Heart left ventricle (tissue), 16 donors: ENCODE data around the gene TRHDE. TPM values are rescaled to one million over a fixed set of nuclear protein-coding genes. Genes with fewer than 3 reads are reported as not detected.
"Not testable (repeated sequence)": the region's sequence is repeated elsewhere in the genome, so short reads cannot be mapped to it uniquely, and the experiment has no call there.

Experiments
- ATAC-seq, 4 donors: fragments of 200-7000 bp; cut with Tn5 transposase; one replicate each; pipeline ENCODE4 v1.9.1; 2020 to 2022; ENCODE audit warnings: moderate library complexity in 4 of 4, mild to moderate bottlenecking in 3 of 4, moderate number of reproducible peaks in 1 of 4
- DNase-seq, 5 donors: peaks; one replicate each; pipeline ENCODE4 v3.0.0-alpha.2; 2020
- H3K27ac ChIP-seq, 12 donors: fragments of 200-600 bp; sonication (generic) in 4 of 12; one replicate each; pipeline versions ENCODE4 v1.5.0 to v1.8.0; 2016 to 2022; ENCODE audit warnings: mild to moderate bottlenecking in 2 of 12
- H3K27me3 ChIP-seq, 9 donors: fragments of 200-600 bp; sonication (generic) in 2 of 9; one replicate each; pipeline versions ENCODE4 v1.5.1 to v1.8.0; 2016 to 2022; ENCODE audit warnings: mild to moderate bottlenecking in 3 of 9
- H3K36me3 ChIP-seq, 9 donors: fragments of 200-600 bp; sonication (generic) in 2 of 9; one replicate each; pipeline versions ENCODE4 v1.5.0 to v1.8.0; 2018 to 2022; ENCODE audit warnings: mild to moderate bottlenecking in 2 of 9
- H3K4me1 ChIP-seq, 12 donors: fragments of 200-600 bp; sonication (generic) in 4 of 12; one replicate each; pipeline versions ENCODE4 v1.5.0 to v1.8.0; 2016 to 2022; ENCODE audit warnings: mild to moderate bottlenecking in 3 of 12
- H3K4me3 ChIP-seq, 12 donors: fragments of 200-600 bp; sonication (generic) in 4 of 12; one replicate each; pipeline versions ENCODE4 v1.5.0 to v1.8.0; 2017 to 2022; ENCODE audit warnings: mild to moderate bottlenecking in 9 of 12, moderate library complexity in 4 of 12
- H3K9me3 ChIP-seq, 12 donors: fragments of 200-600 bp; sonication (generic) in 4 of 12; one replicate each; pipeline versions ENCODE4 v1.5.0 to v1.8.0; 2016 to 2022; ENCODE audit warnings: mild to moderate bottlenecking in 1 of 12
- POLR2A ChIP-seq, 2 donors: fragments of 450-650 bp; IDR thresholded peaks; one replicate each; pipeline ENCODE4 v1.6.1; 2017; ENCODE audit warnings: antibody characterized with exemption in 2 of 2, mild to moderate bottlenecking in 2 of 2, moderate library complexity in 2 of 2
- WGBS, 4 donors: extraction: QIAGEN DNeasy Blood & Tissue Kit in 2 of 4; methylation state at CpG; one replicate each; pipeline versions ENCODE4 v1.1.5 to v1.1.7; 2013 to 2018; 5-methylcytosine and 5-hydroxymethylcytosine counted together
- intact Hi-C, 10 donors: fragments of 100-400 bp; cut with DNase I; formaldehyde crosslinking; loops; one replicate each; pipeline versions ENCODE4 v1.11.1 to v1.14.2; 2022
- polyA plus RNA-seq, 2 donors: library from polyadenylated mRNA; stranded (reverse); fragments of 200-250 nt; gene quantifications; one replicate each; pipeline ENCODE4 v1.2.3, GENCODE V29; 2013
- total RNA-seq, 9 donors: library from RNA; depleted of rRNA in 2 of 9; stranded (reverse); fragments of >200 nt in 2 of 9; fragmentation: NEBNext Ultra II Directional in 3 of 9; extraction: Animal tissue kit (Norgen Biotek cat#: 25700) in 3 of 9; gene quantifications; one replicate each; pipeline versions ENCODE4 v1.1.0 to v1.2.4, GENCODE V29; 2016 to 2023
- TF ChIP-seq, protein P1 (sequence below), 12 donors: fragments of 200-600 bp; sonication (generic) in 4 of 12; IDR thresholded peaks; one replicate each; pipeline versions ENCODE4 v1.5.0 to v1.8.0; 2018 to 2022; ENCODE audit warnings: antibody characterized with exemption in 12 of 12, mild to moderate bottlenecking in 5 of 12
- donor health status: ischemic (EF 13 %, LVEDD 7.1; RV severe dilation, severe dysfunction).
- donor health status: healthy with polysubstance abuse.
- donor health status: DM: no; HTN: yes; CAD: no.
- donor health status: DM: no; HTN: no; CAD: no.
- donor health status: ischemic (EF 25% LVEDD 6.9; RV normal size, moderate dysfunction).
- donor health status: ischemic (EF 25% LVEDD 5.7; RV mildly dilated, moderate dysfunction).
- donor health status: healthy.
- donor health status: DM: yes; HTN: yes; CAD: no.
- donor health status: ischemic (EF 35%, LVEDD 5.7; RV mildly dilated, moderate dysfunction).
- donor health status: nonischemic (EF 11% LVEDD 7.7; RV severe dilation, severe dysfunction).
- donor health status: DM: yes; HTN: yes; CAD: no.
- donor health status: PGD.
- donor health status: ischemic (EF 29% LVEDD 5.4; RV normal size, mild dysfunction).
- donor health status: nonischemic (EF 23%, LVEDD 6.1; RV moderate dilation, normal function).

Gene TRHDE
- total and polyA plus RNA-seq, 11 donors, result 0.01 to 3.1 (median 0.28) TPM; not detected in 1

DNA sequence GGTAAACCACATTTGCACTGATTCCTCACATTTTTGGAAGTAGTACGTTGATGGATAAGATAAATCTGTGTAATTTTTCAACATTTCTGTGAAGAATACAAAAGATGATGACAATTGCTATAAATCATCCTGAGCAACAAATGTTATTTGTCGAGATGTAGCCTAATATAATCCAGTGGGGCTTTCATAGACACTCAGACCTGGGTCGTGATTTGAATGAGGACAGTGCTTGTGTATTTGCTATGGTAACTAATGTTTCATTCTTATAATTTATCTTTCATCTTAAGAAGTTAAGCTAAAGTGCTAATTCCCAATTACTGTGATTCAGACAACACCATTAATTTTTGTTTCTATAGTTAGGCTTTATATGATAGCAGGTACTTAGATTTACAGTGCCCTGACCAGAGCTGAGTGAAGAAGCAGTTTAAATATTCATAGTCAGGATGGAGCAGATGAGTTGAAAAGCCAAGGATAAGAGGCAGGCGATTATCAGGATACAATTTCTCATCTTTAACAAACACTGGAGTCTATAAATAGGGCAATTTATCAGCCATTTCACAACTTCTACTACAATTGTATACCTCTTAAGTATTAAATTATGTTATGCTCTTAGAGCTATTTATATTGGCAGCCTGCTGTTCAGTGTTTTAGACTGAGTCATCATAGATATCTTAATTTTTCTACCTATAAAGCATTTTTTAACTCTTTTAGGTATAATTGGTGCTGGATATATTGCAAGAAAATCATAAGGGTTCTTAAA is 359.9 kb downstream of the TRHDE start:
- no peak for ATAC-seq
- intact Hi-C loops, result no loop called here

DNA sequence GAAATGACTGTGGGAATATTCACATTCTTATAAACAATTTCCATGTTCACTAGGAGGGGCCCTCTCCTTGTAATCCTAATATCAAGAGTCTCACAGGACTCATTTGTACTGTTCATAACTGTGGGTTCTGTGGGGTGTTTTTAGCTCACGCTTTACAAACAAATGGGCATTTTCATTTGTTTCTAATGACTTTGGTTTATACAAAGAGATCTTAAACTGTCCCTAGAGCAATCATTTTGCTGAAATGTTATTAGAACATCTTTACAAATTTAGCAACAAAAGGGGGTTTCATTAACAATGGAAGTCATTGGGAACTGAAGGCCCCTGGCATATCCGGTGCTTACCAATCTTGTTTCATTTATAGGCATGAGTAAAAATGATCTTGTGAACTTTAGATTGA is 370.5 kb downstream of the TRHDE start:
- ATAC-seq (no peak), DNase-seq (no peak)
- H3K27me3 ChIP-seq, result no peaks in the 10 kb centered on the region
- H3K27ac ChIP-seq, result no peak overlapping the region
- intact Hi-C loops, result no loop called here
- no peak overlapping the region for H3K4me3 ChIP-seq
- TF ChIP-seq POLR2A (IDR thresholded peaks at IDR 0.05), result no peak
- TF ChIP-seq, protein P1, sequence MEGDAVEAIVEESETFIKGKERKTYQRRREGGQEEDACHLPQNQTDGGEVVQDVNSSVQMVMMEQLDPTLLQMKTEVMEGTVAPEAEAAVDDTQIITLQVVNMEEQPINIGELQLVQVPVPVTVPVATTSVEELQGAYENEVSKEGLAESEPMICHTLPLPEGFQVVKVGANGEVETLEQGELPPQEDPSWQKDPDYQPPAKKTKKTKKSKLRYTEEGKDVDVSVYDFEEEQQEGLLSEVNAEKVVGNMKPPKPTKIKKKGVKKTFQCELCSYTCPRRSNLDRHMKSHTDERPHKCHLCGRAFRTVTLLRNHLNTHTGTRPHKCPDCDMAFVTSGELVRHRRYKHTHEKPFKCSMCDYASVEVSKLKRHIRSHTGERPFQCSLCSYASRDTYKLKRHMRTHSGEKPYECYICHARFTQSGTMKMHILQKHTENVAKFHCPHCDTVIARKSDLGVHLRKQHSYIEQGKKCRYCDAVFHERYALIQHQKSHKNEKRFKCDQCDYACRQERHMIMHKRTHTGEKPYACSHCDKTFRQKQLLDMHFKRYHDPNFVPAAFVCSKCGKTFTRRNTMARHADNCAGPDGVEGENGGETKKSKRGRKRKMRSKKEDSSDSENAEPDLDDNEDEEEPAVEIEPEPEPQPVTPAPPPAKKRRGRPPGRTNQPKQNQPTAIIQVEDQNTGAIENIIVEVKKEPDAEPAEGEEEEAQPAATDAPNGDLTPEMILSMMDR (IDR thresholded peaks at IDR 0.05), result no peak
- no peaks in the 10 kb centered on the region for H3K4me1 ChIP-seq
- 81 to 94% (median 84%) methylated on average over 2 of the region's 2 CpGs for WGBS, 4 donors
- H3K36me3 ChIP-seq, result no peaks in the 10 kb centered on the region
- peaks cover 0 to 3% (median 0%) of the 10 kb centered on the region in 12 donors for H3K9me3 ChIP-seq

More for the DNA sequence above, 359.9 kb downstream of the TRHDE start:
- Histone ChIP-seq H3K4me1 (no peaks in the 10 kb centered on the region), H3K27me3 (no peaks in the 10 kb centered on the region), H3K9me3 (peaks cover 0 to 6% (median 0%) of the 10 kb centered on the region in 12 donors), H3K4me3 (no peak overlapping the region), H3K36me3 (no peaks in the 10 kb centered on the region), H3K27ac (no peak overlapping the region)
- DNase-seq, result no peak
- WGBS, 4 donors, result 50 to 58% (median 53%) methylated on average over 4 of the region's 4 CpGs
- TF ChIP-seq, protein P1 (IDR thresholded peaks at IDR 0.05), result no peak
- TF ChIP-seq POLR2A (IDR thresholded peaks at IDR 0.05), result no peak

DNA sequence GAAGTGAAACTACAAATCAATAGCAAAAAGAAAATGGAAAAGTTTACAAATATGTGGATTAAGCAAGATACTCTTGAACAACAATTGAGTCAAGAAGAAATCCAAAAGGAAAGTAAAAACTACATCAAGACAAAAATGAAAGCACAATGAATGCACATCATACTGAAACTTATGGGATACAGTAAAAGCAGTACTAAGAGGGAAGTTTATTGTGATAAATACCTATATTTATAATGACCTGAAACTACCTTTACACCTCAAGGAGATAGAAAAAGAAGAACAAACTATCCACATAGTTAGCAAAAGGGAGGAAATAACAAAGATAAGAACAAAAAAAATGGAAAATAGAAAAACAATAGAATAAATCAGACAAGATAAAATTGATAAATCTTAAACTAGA is 375.0 kb downstream of the TRHDE start:
- TF ChIP-seq, protein P1 (IDR thresholded peaks at IDR 0.05), result no peak
- no peak for TF ChIP-seq POLR2A (IDR thresholded peaks at IDR 0.05)
- no peak for ATAC-seq

DNA sequence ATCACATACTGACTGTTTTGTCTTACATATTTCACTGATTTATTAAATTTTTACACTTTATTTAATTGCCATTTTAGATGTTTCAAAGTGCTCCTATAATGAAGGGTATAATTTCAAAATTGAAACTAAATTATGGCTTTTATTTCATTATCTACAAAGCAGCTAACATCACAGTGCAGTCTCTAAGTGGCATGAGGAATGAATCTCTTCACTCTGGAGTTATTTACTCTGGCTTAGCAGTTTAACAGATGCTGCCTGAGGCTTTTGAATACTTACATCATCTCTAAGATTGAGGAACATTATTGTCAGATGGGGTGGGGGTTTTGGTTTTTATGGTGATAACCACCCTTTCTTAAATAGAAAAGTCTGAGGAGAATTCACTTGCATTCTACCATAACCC is 386.4 kb downstream of the TRHDE start:
- no peaks in the 10 kb centered on the region for H3K9me3 ChIP-seq
- no peaks in the 10 kb centered on the region for H3K4me1 ChIP-seq
- H3K27ac ChIP-seq, result no peak overlapping the region
- intact Hi-C loops, result no loop called here
- ATAC-seq (no peak), DNase-seq (no peak)
- no peak for TF ChIP-seq POLR2A (IDR thresholded peaks at IDR 0.05)
- TF ChIP-seq, protein P1 (IDR thresholded peaks at IDR 0.05), result no peak
- no peak overlapping the region for H3K4me3 ChIP-seq
- H3K36me3 ChIP-seq, result no peaks in the 10 kb centered on the region
- H3K27me3 ChIP-seq, result no peaks in the 10 kb centered on the region

More for the DNA sequence above, 375.0 kb downstream of the TRHDE start:
- intact Hi-C loops, result no loop called here
- no peak overlapping the region for H3K4me3 ChIP-seq
- peaks cover 0 to 13% (median 0%) of the 10 kb centered on the region in 12 donors for H3K9me3 ChIP-seq
- H3K4me1 ChIP-seq, result no peaks in the 10 kb centered on the region
- no peaks in the 10 kb centered on the region for H3K27me3 ChIP-seq
- no peak overlapping the region for H3K27ac ChIP-seq
- H3K36me3 ChIP-seq, result no peaks in the 10 kb centered on the region
- DNase-seq, result no peak

DNA sequence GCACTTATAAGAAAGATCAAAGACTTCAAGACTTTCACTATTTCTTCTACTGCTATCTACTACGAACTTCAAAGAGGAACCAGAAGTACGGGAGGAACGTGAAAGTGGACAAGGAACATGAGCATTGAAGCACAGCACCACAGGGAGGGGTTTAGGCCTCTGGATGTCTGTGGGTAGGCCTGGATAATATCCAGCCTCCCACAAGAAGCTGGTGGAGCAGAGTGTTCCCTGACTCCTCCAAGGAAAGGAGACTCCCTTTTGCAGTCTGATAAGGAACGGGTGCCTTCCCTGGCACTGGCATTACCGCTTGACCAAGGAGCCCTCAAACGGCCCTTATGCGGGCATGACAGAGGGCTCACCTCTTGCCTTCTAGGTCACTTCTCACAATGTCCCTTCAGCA is 388.0 kb downstream of the TRHDE start:
- H3K27me3 ChIP-seq, H3K9me3 ChIP-seq, H3K27ac ChIP-seq, H3K36me3 ChIP-seq, intact Hi-C loops, H3K4me1 ChIP-seq, ATAC-seq, DNase-seq, H3K4me3 ChIP-seq: not testable (repeated sequence)
- 69 to 70% (median 70%) methylated on average over 7 of the region's 7 CpGs for WGBS, 4 donors
